ENCODE results near the gene PBX1. TPM values are rescaled to one million over a fixed set of nuclear protein-coding genes. Genes with fewer than 3 reads are reported as not detected.

Gene PBX1
- total RNA-seq, 1 experiment from 2014 or later = 9.8 TPM

DNA sequence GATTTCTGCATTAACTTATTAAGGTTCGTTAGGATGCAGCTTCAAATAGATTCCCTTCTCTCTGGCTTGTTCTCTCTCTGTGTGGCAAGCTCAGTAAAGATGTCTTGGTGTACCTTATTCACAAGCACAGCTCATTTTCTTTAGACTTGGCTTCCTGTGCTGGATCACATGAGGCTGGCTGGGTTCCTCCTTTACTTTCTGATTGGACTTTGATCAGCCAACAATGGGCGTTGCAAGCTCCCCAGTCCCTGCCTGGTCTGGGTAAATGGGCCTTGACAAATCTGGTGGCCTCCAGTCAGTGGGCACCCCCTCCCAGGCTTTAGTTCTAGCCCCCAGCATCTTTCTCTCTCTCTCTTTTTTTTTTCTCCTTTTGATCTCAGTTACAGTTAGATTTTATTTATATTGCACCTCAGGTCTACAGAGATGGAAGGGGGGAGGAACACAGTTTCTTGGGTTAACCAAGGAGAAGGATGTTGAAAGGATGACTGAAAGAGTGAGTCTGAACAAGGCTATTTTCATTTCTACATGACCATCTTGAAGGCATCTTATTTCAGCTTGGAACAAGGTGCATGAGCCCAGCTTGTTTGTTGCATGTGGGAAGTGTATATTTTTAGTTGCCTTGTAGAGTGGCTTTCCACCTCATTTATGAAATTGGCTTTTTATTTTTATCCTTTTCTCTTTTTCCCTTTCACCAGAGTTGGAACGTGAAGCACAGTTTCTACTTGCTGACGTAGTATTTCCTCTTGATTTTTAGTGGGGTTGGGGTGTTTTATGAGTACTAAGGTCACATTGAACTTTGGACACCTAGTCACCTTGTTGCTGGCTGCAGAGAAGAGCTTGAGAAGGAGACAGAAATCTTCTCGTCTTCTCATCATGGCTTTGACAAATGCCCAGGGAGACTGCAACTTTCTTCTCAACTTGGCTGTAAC lies 77.1 kb downstream of the PBX1 start:
- H2AFZ ChIP-seq (ENCODE audit: low read length) = no peak overlapping the region
- TF ChIP-seq EZH2phosphoT487 (IDR thresholded peaks at IDR 0.05; ENCODE audit: borderline replicate concordance, low read length) = no peak
- TF ChIP-seq EZH2 (IDR thresholded peaks at IDR 0.05; ENCODE audit: low read length, unreplicated experiment) = no peak
- H3K27ac ChIP-seq (ENCODE audit: low read length) = no peak overlapping the region
- peaks cover 24% of the 10 kb centered on the region for H3K4me1 ChIP-seq (ENCODE audit: insufficient read depth, low read length)
- no peaks in the 10 kb centered on the region for H3K27me3 ChIP-seq (ENCODE audit: low read length)
- POLR2A ChIA-PET (ENCODE audit: unreplicated experiment) = no interaction called here
- H3K9me3 ChIP-seq (ENCODE audit: low read length) = no peaks in the 10 kb centered on the region
- no peak overlapping the region for H3K4me2 ChIP-seq (ENCODE audit: low read length)
- H3K4me3 ChIP-seq (ENCODE audit: low read length) = no peak overlapping the region
- intact Hi-C loops (cut with micrococcal nuclease) = no loop called here
- H3K36me3 ChIP-seq (ENCODE audit: low read depth, low read length) = no peaks in the 10 kb centered on the region
- ATAC-seq (no peak), DNase-seq (no peak)
- H3K9ac ChIP-seq (ENCODE audit: low read length) = no peak overlapping the region
- no peaks in the 10 kb centered on the region for H3K9me2 ChIP-seq (replicated peaks; ENCODE audit: low read length)
- no peaks in the 10 kb centered on the region for H3K79me2 ChIP-seq (ENCODE audit: low read length)
- no peaks in the 10 kb centered on the region for H4K20me1 ChIP-seq (ENCODE audit: low read length)
- CTCF ChIA-PET = no interaction called here
- BruUV-seq (replicated peaks) = no TSS peak
- H3F3A ChIP-seq (ENCODE audit: low read length, unreplicated experiment) = no peaks in the 10 kb centered on the region

DNA sequence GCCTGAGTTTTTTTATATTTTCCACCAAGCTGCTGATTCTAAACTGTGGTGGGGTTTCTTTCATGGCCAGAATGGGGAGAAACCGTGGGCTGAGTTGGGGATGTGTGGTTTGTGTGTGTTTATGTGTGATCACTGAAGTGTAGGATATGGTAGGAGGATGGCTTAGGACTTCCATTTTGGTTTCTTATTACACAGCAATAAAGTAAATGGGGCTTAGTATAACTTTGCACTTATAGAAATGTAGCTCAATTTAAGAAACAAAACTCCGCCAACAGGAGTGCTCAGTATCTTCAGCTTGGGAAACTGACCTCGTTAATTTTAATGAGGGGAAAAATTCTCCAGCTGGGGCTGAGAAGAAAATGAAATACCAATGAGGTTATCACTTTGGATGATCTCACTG lies 77.8 kb downstream of the PBX1 start:
- Histone ChIP-seq H3K36me3 (ENCODE audit: low read depth, low read length) (no peaks in the 10 kb centered on the region), H3K4me3 (ENCODE audit: low read length) (no peak overlapping the region), H3K27me3 (ENCODE audit: low read length) (no peaks in the 10 kb centered on the region), H3K9me3 (ENCODE audit: low read length) (no peaks in the 10 kb centered on the region), H2AFZ (ENCODE audit: low read length) (no peak overlapping the region), H3K27ac (ENCODE audit: low read length) (no peak overlapping the region), H3K79me2 (ENCODE audit: low read length) (no peaks in the 10 kb centered on the region), H3K4me2 (ENCODE audit: low read length) (no peak overlapping the region), H3K4me1 (ENCODE audit: insufficient read depth, low read length) (peaks cover 27% of the 10 kb centered on the region), H3K9me2 (replicated peaks; ENCODE audit: low read length) (no peaks in the 10 kb centered on the region), H3F3A (ENCODE audit: low read length, unreplicated experiment) (no peaks in the 10 kb centered on the region), H3K9ac (ENCODE audit: low read length) (no peak overlapping the region), H4K20me1 (ENCODE audit: low read length) (no peaks in the 10 kb centered on the region)
- ATAC-seq (no peak), DNase-seq (no peak)
- TF ChIP-seq EZH2 (IDR thresholded peaks at IDR 0.05; ENCODE audit: low read length, unreplicated experiment) (no peak), EZH2phosphoT487 (IDR thresholded peaks at IDR 0.05; ENCODE audit: borderline replicate concordance, low read length) (no peak)
- TF ChIP-seq, protein P1, sequence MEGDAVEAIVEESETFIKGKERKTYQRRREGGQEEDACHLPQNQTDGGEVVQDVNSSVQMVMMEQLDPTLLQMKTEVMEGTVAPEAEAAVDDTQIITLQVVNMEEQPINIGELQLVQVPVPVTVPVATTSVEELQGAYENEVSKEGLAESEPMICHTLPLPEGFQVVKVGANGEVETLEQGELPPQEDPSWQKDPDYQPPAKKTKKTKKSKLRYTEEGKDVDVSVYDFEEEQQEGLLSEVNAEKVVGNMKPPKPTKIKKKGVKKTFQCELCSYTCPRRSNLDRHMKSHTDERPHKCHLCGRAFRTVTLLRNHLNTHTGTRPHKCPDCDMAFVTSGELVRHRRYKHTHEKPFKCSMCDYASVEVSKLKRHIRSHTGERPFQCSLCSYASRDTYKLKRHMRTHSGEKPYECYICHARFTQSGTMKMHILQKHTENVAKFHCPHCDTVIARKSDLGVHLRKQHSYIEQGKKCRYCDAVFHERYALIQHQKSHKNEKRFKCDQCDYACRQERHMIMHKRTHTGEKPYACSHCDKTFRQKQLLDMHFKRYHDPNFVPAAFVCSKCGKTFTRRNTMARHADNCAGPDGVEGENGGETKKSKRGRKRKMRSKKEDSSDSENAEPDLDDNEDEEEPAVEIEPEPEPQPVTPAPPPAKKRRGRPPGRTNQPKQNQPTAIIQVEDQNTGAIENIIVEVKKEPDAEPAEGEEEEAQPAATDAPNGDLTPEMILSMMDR (conservative IDR thresholded peaks at IDR 0.05; ENCODE audit: low read depth, low read length) = no peak
- intact Hi-C loops (cut with micrococcal nuclease) = no loop called here
- no TSS peak for BruUV-seq (replicated peaks)
- ChIA-PET CTCF (interaction anchor here (0.7 kb wide), 1 partner anchor 139 kb away, joined by 3 read pairs; no protein-coding TSS in a partner anchor), POLR2A (ENCODE audit: unreplicated experiment) (no interaction called here)

DNA sequence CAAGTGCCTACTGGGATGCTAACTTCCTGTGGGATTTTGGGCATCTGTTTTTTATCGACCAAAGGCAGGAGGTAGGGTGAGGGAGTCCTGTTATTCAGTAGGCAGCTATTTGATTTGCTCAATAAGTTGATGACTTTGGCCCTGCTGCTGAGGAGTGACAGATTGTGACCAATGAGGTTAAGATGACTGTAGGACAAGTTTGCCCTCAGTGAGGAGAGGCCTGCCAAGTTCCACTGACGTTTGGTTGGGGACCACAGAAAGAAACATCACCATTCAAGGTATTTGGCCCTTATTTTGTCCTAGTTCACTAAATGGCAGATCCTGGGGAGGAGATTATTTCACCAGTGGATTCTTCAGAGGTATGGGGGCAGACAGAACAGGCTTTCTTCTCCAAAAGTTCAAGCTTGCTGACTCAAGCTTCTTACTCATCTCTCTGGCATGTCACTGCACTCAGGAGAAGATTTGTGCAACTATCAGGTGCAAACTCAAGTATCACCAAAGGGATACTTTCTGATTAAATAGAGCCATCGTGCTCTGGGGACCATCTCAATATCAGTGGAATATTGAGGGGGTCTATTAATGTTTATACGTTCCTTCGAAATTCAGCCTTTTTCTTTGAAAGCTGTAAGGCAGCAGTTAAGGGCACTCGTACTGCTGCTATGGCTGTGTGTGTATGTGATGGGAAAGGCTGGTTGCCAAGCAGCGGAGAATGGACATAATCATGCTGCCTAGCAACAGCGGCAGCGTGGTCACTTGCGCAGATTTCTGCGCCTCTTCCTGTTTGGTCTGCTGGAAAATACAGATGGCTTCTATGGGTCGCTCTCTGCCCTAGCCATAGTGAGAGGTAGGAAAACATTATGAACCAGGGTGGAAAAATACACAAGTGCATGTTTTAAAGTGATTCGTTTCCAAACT lies 78.7 kb downstream of the PBX1 start:
- Histone ChIP-seq H3K27ac (ENCODE audit: low read length) (peak overlapping the region; percentile 39), H3K4me2 (ENCODE audit: low read length) (peak overlapping the region; percentile 11; the same call in 1 of the 2 replicates), H3K36me3 (ENCODE audit: low read depth, low read length) (no peaks in the 10 kb centered on the region), H3K79me2 (ENCODE audit: low read length) (no peaks in the 10 kb centered on the region), H3K9me3 (ENCODE audit: low read length) (no peaks in the 10 kb centered on the region), H3K4me3 (ENCODE audit: low read length) (no peak overlapping the region), H3F3A (ENCODE audit: low read length, unreplicated experiment) (no peaks in the 10 kb centered on the region), H3K9me2 (replicated peaks; ENCODE audit: low read length) (no peaks in the 10 kb centered on the region), H2AFZ (ENCODE audit: low read length) (no peak overlapping the region), H3K4me1 (ENCODE audit: insufficient read depth, low read length) (peaks cover 27% of the 10 kb centered on the region), H4K20me1 (ENCODE audit: low read length) (no peaks in the 10 kb centered on the region), H3K27me3 (ENCODE audit: low read length) (no peaks in the 10 kb centered on the region), H3K9ac (ENCODE audit: low read length) (no peak overlapping the region)
- POLR2A ChIA-PET (ENCODE audit: unreplicated experiment) = no interaction called here
- BruUV-seq (replicated peaks) = no TSS peak
- intact Hi-C loops (cut with micrococcal nuclease) = no loop called here
- TF ChIP-seq, protein P1 (conservative IDR thresholded peaks at IDR 0.05; ENCODE audit: low read depth, low read length) = no peak
- no peak for TF ChIP-seq EZH2phosphoT487 (IDR thresholded peaks at IDR 0.05; ENCODE audit: borderline replicate concordance, low read length)
- no peak for TF ChIP-seq EZH2 (IDR thresholded peaks at IDR 0.05; ENCODE audit: low read length, unreplicated experiment)
- CTCF ChIA-PET = interaction anchor here (0.6 to 1.0 kb wide), 4 partner anchors 14 to 140 kb away, joined by 3 to 8 read pairs (median 3); no protein-coding TSS in a partner anchor
- ATAC-seq = peak; percentile 97
- peak; percentile 90 for DNase-seq
